ENCODE data around the gene MPO.
A peak's percentile ranks its signal among the peaks of the same experiment; 100 is the strongest.

Gene MPO

GRCh38 chr17:58312021-58312630 is 31.4 kb upstream of the MPO start:
- no peak overlapping the region for H3K4me2 ChIP-seq (ENCODE audit: low read length, poor library complexity, severe bottlenecking)
- H2AK5ac ChIP-seq (ENCODE audit: low read length, severe bottlenecking) = no peak overlapping the region
- H4K91ac ChIP-seq (ENCODE audit: low read length) = no peak overlapping the region
- no peak for DNase-seq
- H3K18ac ChIP-seq (ENCODE audit: low read depth in 1 of 2, low read length in 2 of 2) = no peak overlapping the region
- H4K8ac ChIP-seq (ENCODE audit: low read length) = no peak overlapping the region
- no peak overlapping the region for H2BK5ac ChIP-seq (ENCODE audit: low read depth, low read length, poor library complexity, severe bottlenecking)
- no peak overlapping the region for H2AFZ ChIP-seq (ENCODE audit: low read depth, low read length)
- no peaks in the 10 kb centered on the region for H3K36me3 ChIP-seq (ENCODE audit: control insufficient read depth in 1 of 2, insufficient read depth in 2 of 2, low read depth in 1 of 2, low read length in 2 of 2)
- H3K9me3 ChIP-seq (ENCODE audit: control insufficient read depth, low read length) = no peaks in the 10 kb centered on the region
- H2BK12ac ChIP-seq (ENCODE audit: low read length in 2 of 2) = no peak overlapping the region
- WGBS = 84% methylated on average over 20 of the region's 23 CpGs
- peaks cover 27 to 35% of the 10 kb centered on the region in 2 experiments for H3K27me3 ChIP-seq (ENCODE audit: control insufficient read depth in 1 of 2, insufficient read depth in 1 of 2, low read length in 2 of 2)
- peak overlapping the region in 1 of 2 experiments; percentile 4 for H3K4me3 ChIP-seq (ENCODE audit: insufficient read depth in 1 of 2, low read depth in 1 of 2, low read length in 2 of 2)
- no peak overlapping the region for H3K23ac ChIP-seq (ENCODE audit: low read length in 2 of 2)
- H3K4ac ChIP-seq (ENCODE audit: low read depth in 1 of 2, low read length in 2 of 2) = no peak overlapping the region
- H3K14ac ChIP-seq (ENCODE audit: low read length in 2 of 2) = no peak overlapping the region
- H2BK120ac ChIP-seq (ENCODE audit: low read depth, low read length) = no peak overlapping the region
- no peak overlapping the region for H3K9ac ChIP-seq (ENCODE audit: low read length)
- no peak overlapping the region for H3K27ac ChIP-seq (ENCODE audit: low read length, poor library complexity, severe bottlenecking)
- no peak overlapping the region for H2BK15ac ChIP-seq (ENCODE audit: low read depth, poor library complexity, severe bottlenecking)
- H3K79me1 ChIP-seq (replicated peaks; ENCODE audit: low read length, poor library complexity, severe bottlenecking) = no peaks in the 10 kb centered on the region
- no peaks in the 10 kb centered on the region for H3K4me1 ChIP-seq (ENCODE audit: control insufficient read depth, insufficient read depth, low read depth, low read length)

DNA sequence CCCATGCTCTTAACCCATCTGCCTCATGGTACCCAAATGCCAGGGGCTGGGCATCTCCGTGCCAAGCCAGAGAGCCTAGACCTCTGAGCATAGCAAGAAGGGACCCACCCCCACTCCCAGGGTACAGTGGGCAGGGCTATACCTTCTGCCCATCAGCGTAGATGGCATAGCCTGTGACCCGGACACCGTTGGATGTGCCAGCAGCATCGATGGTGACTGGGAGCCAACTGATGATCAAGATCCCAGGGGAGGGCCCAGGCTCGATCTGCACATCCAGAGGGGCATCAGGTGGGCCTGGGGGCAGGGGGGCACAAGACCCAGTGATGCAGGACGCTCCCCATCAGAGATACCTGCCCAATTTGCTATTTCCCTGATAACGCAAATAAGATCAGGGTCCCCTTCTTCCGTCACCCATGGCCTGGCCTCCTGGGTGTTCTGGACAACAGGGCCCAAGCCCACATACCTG is 30.7 kb upstream of the MPO start:
- Histone ChIP-seq H2BK15ac (ENCODE audit: low read depth, poor library complexity, severe bottlenecking) (peak overlapping the region; percentile 19), H3K14ac (ENCODE audit: low read length in 2 of 2) (no peak overlapping the region), H3K23ac (ENCODE audit: low read length in 2 of 2) (no peak overlapping the region), H3K27me3 (ENCODE audit: control insufficient read depth in 1 of 2, insufficient read depth in 1 of 2, low read length in 2 of 2) (peaks cover 29 to 40% of the 10 kb centered on the region in 2 experiments), H3K36me3 (ENCODE audit: control insufficient read depth in 1 of 2, insufficient read depth in 2 of 2, low read depth in 1 of 2, low read length in 2 of 2) (no peaks in the 10 kb centered on the region), H2BK120ac (ENCODE audit: low read depth, low read length) (no peak overlapping the region), H3K9me3 (ENCODE audit: control insufficient read depth, low read length) (no peaks in the 10 kb centered on the region), H2BK5ac (ENCODE audit: low read depth, low read length, poor library complexity, severe bottlenecking) (no peak overlapping the region), H3K18ac (ENCODE audit: low read depth in 1 of 2, low read length in 2 of 2) (no peak overlapping the region), H4K8ac (ENCODE audit: low read length) (no peak overlapping the region), H3K4me3 (ENCODE audit: insufficient read depth in 1 of 2, low read depth in 1 of 2, low read length in 2 of 2) (no peak overlapping the region), H2AFZ (ENCODE audit: low read depth, low read length) (no peak overlapping the region), H3K9ac (ENCODE audit: low read length) (no peak overlapping the region), H3K4me2 (ENCODE audit: low read length, poor library complexity, severe bottlenecking) (no peak overlapping the region), H4K91ac (ENCODE audit: low read length) (no peak overlapping the region), H3K4me1 (ENCODE audit: control insufficient read depth, insufficient read depth, low read depth, low read length) (no peaks in the 10 kb centered on the region), H2AK5ac (ENCODE audit: low read length, severe bottlenecking) (no peak overlapping the region), H2BK12ac (ENCODE audit: low read length in 2 of 2) (no peak overlapping the region), H3K4ac (ENCODE audit: low read depth in 1 of 2, low read length in 2 of 2) (no peak overlapping the region), H3K27ac (ENCODE audit: low read length, poor library complexity, severe bottlenecking) (no peak overlapping the region), H3K79me1 (replicated peaks; ENCODE audit: low read length, poor library complexity, severe bottlenecking) (no peaks in the 10 kb centered on the region)
- WGBS = 88% methylated on average over 9 of the region's 9 CpGs
- no peak for DNase-seq

- Histone ChIP-seq H3K9ac (ENCODE audit: low read length) (no peak overlapping the region), H3K27me3 (ENCODE audit: control insufficient read depth in 1 of 2, insufficient read depth in 1 of 2, low read length in 2 of 2) (peaks cover 26 to 43% of the 10 kb centered on the region in 2 experiments), H3K4me2 (ENCODE audit: low read length, poor library complexity, severe bottlenecking) (no peak overlapping the region), H2BK5ac (ENCODE audit: low read depth, low read length, poor library complexity, severe bottlenecking) (no peak overlapping the region), H3K27ac (ENCODE audit: low read length, poor library complexity, severe bottlenecking) (no peak overlapping the region), H3K36me3 (ENCODE audit: control insufficient read depth in 1 of 2, insufficient read depth in 2 of 2, low read depth in 1 of 2, low read length in 2 of 2) (no peaks in the 10 kb centered on the region), H2BK12ac (ENCODE audit: low read length in 2 of 2) (no peak overlapping the region), H3K4me3 (ENCODE audit: insufficient read depth in 1 of 2, low read depth in 1 of 2, low read length in 2 of 2) (no peak overlapping the region), H3K79me1 (replicated peaks; ENCODE audit: low read length, poor library complexity, severe bottlenecking) (no peaks in the 10 kb centered on the region), H3K4ac (ENCODE audit: low read depth in 1 of 2, low read length in 2 of 2) (no peak overlapping the region), H3K9me3 (ENCODE audit: control insufficient read depth, low read length) (no peaks in the 10 kb centered on the region), H4K8ac (ENCODE audit: low read length) (no peak overlapping the region), H2BK120ac (ENCODE audit: low read depth, low read length) (no peak overlapping the region), H3K18ac (ENCODE audit: low read depth in 1 of 2, low read length in 2 of 2) (no peak overlapping the region), H2AFZ (ENCODE audit: low read depth, low read length) (no peak overlapping the region), H2BK15ac (ENCODE audit: low read depth, poor library complexity, severe bottlenecking) (no peak overlapping the region), H4K91ac (ENCODE audit: low read length) (no peak overlapping the region), H3K14ac (ENCODE audit: low read length in 2 of 2) (peak overlapping the region in 1 of 2 experiments; percentile 23), H3K23ac (ENCODE audit: low read length in 2 of 2) (no peak overlapping the region), H2AK5ac (ENCODE audit: low read length, severe bottlenecking) (no peak overlapping the region), H3K4me1 (ENCODE audit: control insufficient read depth, insufficient read depth, low read depth, low read length) (no peaks in the 10 kb centered on the region)
- 92% methylated on average over 23 of the region's 23 CpGs for WGBS
- no peak for DNase-seq
Observed at GRCh38 chr17:58310511-58311428, 30.0 kb upstream of the MPO start.

DNA sequence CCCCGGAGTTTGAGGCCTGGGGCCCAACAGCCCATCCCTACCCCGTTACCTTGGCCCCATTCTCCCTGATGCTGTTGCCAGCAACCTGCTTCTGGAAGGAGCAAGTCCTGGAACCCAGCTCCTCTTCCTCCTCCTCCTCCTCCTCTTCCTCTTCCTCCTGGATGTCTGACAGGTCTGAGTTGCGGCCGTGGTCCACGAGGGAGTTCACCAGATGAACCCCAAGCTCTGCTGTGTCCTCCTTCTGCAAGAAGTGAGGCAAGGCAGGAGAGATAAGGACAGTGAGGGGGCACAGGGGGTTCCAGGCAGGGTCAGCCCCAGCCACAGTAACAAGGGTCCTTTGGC is 29.2 kb upstream of the MPO start:
- Histone ChIP-seq H3K9me3 (ENCODE audit: control insufficient read depth, low read length) (no peaks in the 10 kb centered on the region), H3K23ac (ENCODE audit: low read length in 2 of 2) (no peak overlapping the region), H3K4me3 (ENCODE audit: insufficient read depth in 1 of 2, low read depth in 1 of 2, low read length in 2 of 2) (no peak overlapping the region), H3K4me2 (ENCODE audit: low read length, poor library complexity, severe bottlenecking) (no peak overlapping the region), H2BK5ac (ENCODE audit: low read depth, low read length, poor library complexity, severe bottlenecking) (no peak overlapping the region), H3K36me3 (ENCODE audit: control insufficient read depth in 1 of 2, insufficient read depth in 2 of 2, low read depth in 1 of 2, low read length in 2 of 2) (no peaks in the 10 kb centered on the region), H3K4me1 (ENCODE audit: control insufficient read depth, insufficient read depth, low read depth, low read length) (no peaks in the 10 kb centered on the region), H3K14ac (ENCODE audit: low read length in 2 of 2) (no peak overlapping the region), H3K9ac (ENCODE audit: low read length) (no peak overlapping the region), H2BK120ac (ENCODE audit: low read depth, low read length) (no peak overlapping the region), H4K8ac (ENCODE audit: low read length) (no peak overlapping the region), H3K4ac (ENCODE audit: low read depth in 1 of 2, low read length in 2 of 2) (no peak overlapping the region), H3K27ac (ENCODE audit: low read length, poor library complexity, severe bottlenecking) (no peak overlapping the region), H2BK15ac (ENCODE audit: low read depth, poor library complexity, severe bottlenecking) (no peak overlapping the region), H3K18ac (ENCODE audit: low read depth in 1 of 2, low read length in 2 of 2) (no peak overlapping the region), H3K27me3 (ENCODE audit: control insufficient read depth in 1 of 2, insufficient read depth in 1 of 2, low read length in 2 of 2) (peaks cover 26 to 43% of the 10 kb centered on the region in 2 experiments), H2AK5ac (ENCODE audit: low read length, severe bottlenecking) (no peak overlapping the region), H3K79me1 (replicated peaks; ENCODE audit: low read length, poor library complexity, severe bottlenecking) (no peaks in the 10 kb centered on the region), H2AFZ (ENCODE audit: low read depth, low read length) (no peak overlapping the region), H4K91ac (ENCODE audit: low read length) (no peak overlapping the region), H2BK12ac (ENCODE audit: low read length in 2 of 2) (no peak overlapping the region)
- 66% methylated on average over 5 of the region's 5 CpGs for WGBS
- DNase-seq = no peak
